Prostate gland (tissue), 2 donors: Measurements from ENCODE around the gene VAPB. TPM values are rescaled to one million over a fixed set of nuclear protein-coding genes. Genes with fewer than 3 reads are reported as not detected.

Source experiments
- DNase-seq: peaks from one replicate; pipeline ENCODE4 v3.0.0-alpha.2; 2019; ENCODE audit warnings: low spot score
- H3K27ac ChIP-seq, 2 donors: fragments of 200-600 bp; sonication (generic); 2 replicates each; pipeline ENCODE4 v1.5.1; 2017 to 2019
- H3K27me3 ChIP-seq: fragments of 200-600 bp; sonication (generic); replicated peaks from 2 replicates; pipeline ENCODE4 v1.5.1; 2019; ENCODE audit not compliant: insufficient read depth
- H3K36me3 ChIP-seq, 2 donors: fragments of 200-600 bp; sonication (generic); 1 replicate in 1 of 2; 2 replicates in 1 of 2; pipeline versions ENCODE4 v1.5.1 to v1.8.1; 2017 to 2019
- H3K4me1 ChIP-seq: fragments of 200-600 bp; sonication (generic); replicated peaks from 2 replicates; pipeline ENCODE4 v1.5.1; 2019
- H3K4me3 ChIP-seq, 2 donors: fragments of 200-600 bp; sonication (generic); 2 replicates each; pipeline ENCODE4 v1.5.1; 2017 to 2019
- H3K9me3 ChIP-seq: fragments of 200-600 bp; sonication (generic); 2 replicates; pipeline ENCODE4 v1.5.1; 2017
- POLR2A ChIP-seq: fragments of 450-650 bp; IDR thresholded peaks from one replicate; pipeline ENCODE4 v1.6.1; 2016; ENCODE audit warnings: antibody characterized with exemption, mild to moderate bottlenecking
- POLR2AphosphoS5 ChIP-seq: sonication (generic); formaldehyde crosslinking; IDR thresholded peaks from one replicate; pipeline ENCODE4 v1.6.1; 2017; ENCODE audit warnings: antibody characterized with exemption
- WGBS: methylation state at CpG from one replicate; pipeline ENCODE4 v1.1.5; 2018; 5-methylcytosine and 5-hydroxymethylcytosine counted together
- intact Hi-C: fragments of 100-400 bp; cut with DNase I; formaldehyde crosslinking; loops from one replicate; pipeline ENCODE4 v1.14.2; 2022
- total RNA-seq, 2 donors: library from RNA; depleted of rRNA; stranded (reverse); fragments of >200 nt; gene quantifications; one replicate each; pipeline ENCODE4 v1.1.0, GENCODE V29; 2016
- TF ChIP-seq, protein P1 (sequence below), 4 experiments: fragments of 200-600 bp in 2 of 4; fragments of 450-650 bp in 2 of 4; sonication (generic) in 2 of 4; IDR thresholded peaks; 1 replicate in 3 of 4; 2 replicates in 1 of 4; pipeline ENCODE4 v1.5.1; 2016 to 2019; ENCODE audit warnings: antibody characterized with exemption in 4 of 4, mild to moderate bottlenecking in 2 of 4, moderate library complexity in 2 of 4

VAPB gene
- total RNA-seq, 2 donors from 2014 or later: 14.2 to 21.1 TPM

- TF ChIP-seq POLR2AphosphoS5 (no peak), POLR2A (no peak)
- TF ChIP-seq, protein P1, sequence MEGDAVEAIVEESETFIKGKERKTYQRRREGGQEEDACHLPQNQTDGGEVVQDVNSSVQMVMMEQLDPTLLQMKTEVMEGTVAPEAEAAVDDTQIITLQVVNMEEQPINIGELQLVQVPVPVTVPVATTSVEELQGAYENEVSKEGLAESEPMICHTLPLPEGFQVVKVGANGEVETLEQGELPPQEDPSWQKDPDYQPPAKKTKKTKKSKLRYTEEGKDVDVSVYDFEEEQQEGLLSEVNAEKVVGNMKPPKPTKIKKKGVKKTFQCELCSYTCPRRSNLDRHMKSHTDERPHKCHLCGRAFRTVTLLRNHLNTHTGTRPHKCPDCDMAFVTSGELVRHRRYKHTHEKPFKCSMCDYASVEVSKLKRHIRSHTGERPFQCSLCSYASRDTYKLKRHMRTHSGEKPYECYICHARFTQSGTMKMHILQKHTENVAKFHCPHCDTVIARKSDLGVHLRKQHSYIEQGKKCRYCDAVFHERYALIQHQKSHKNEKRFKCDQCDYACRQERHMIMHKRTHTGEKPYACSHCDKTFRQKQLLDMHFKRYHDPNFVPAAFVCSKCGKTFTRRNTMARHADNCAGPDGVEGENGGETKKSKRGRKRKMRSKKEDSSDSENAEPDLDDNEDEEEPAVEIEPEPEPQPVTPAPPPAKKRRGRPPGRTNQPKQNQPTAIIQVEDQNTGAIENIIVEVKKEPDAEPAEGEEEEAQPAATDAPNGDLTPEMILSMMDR (IDR thresholded peaks at IDR 0.05): no peak
- intact Hi-C loops: no loop called here
- Histone ChIP-seq H3K9me3 (no peaks in the 10 kb centered on the region), H3K36me3 (no peaks in the 10 kb centered on the region), H3K27ac (no peak overlapping the region), H3K27me3 (no peaks in the 10 kb centered on the region), H3K4me3 (no peak overlapping the region), H3K4me1 (no peaks in the 10 kb centered on the region)
- 83% methylated on average over 2 of the region's 2 CpGs for WGBS
- no peak for DNase-seq
Observed at GRCh38 chr20:58416835-58417234, 27.8 kb downstream of the VAPB start.

DNA sequence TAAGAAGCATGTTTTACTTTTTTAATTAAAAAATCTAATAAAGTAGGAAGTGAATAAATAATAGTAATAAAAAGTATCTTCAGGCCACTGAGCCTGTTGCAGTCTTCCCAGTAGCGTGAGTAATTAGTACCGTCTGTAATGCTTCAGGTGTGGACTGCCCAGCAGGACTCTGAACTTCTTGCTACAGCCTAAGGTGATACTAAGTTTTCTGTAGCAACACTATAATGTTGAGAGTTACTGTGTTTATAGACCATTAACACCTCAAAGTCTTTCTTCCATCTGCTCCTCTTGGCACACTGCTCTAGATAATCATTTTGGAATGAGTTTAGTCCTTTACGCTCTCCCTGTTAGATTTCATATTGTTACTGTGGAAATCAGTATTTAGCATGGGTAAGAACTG is 28.4 kb downstream of the VAPB start:
- intact Hi-C loops: no loop called here
- Histone ChIP-seq H3K36me3 (no peaks in the 10 kb centered on the region), H3K4me1 (no peaks in the 10 kb centered on the region)

DNA sequence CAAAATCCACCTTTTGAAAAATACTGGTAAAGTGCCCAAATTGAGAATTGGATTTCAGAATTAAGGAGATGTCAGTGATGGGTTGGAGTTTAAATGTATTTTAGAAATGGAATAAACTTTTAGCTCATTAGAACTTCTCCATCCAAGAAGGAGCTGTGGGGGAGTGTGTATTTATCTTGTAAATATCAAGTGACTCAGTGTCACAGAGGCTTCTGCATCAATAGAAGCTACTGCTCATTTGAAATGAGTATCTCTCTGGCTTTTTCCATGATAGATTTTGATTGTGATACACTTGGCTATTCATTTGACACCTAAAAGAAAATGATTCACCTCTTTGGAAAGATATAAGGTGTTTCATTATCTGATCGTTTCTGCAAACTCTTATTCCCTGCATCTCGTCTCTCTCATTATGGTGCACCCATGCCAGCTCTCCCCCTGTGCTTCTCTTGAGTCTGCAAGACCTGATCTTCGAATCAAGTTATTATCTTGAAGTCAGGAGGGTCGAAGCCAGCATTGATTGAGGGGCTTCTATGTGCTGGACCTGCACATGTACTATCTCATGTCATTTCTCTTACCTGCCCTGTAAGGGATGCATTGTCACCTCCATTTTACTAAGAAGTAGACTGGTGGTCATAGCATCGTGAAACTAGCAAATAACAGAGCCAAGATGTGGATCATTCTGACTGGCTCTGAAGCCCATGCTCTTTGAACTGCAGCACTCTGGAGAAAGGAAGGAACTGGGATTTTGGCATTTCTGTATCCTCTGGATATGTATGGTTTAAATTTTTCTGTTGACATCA is 30.1 kb downstream of the VAPB start:
- intact Hi-C loops: no loop called here
- Histone ChIP-seq H3K9me3 (no peaks in the 10 kb centered on the region), H3K27ac (no peak overlapping the region)

More for the DNA sequence above, 28.4 kb downstream of the VAPB start:
- no peaks in the 10 kb centered on the region for H3K27me3 ChIP-seq
- H3K4me3 ChIP-seq: no peak overlapping the region
- DNase-seq: no peak
- H3K27ac ChIP-seq: no peak overlapping the region
- WGBS: 95% methylated on average over 3 of the region's 3 CpGs
- H3K9me3 ChIP-seq: no peaks in the 10 kb centered on the region
- TF ChIP-seq POLR2A: no peak
- no peak for TF ChIP-seq POLR2AphosphoS5
- TF ChIP-seq, protein P1 (IDR thresholded peaks at IDR 0.05): no peak

GRCh38 chr20:58420798-58421496 is 31.9 kb downstream of the VAPB start:
- Histone ChIP-seq H3K27me3 (no peaks in the 10 kb centered on the region), H3K4me1 (no peaks in the 10 kb centered on the region), H3K4me3 (no peak overlapping the region), H3K36me3 (no peaks in the 10 kb centered on the region), H3K9me3 (no peaks in the 10 kb centered on the region), H3K27ac (no peak overlapping the region)
- no peak for DNase-seq
- 84% methylated on average over 5 of the region's 5 CpGs for whole genome bisulfite sequencing
- intact Hi-C loops: no loop called here
- TF ChIP-seq POLR2AphosphoS5: no peak
- TF ChIP-seq, protein P1 (IDR thresholded peaks at IDR 0.05): no peak
- no peak for TF ChIP-seq POLR2A

More for the DNA sequence above, 30.1 kb downstream of the VAPB start:
- TF ChIP-seq POLR2A (no peak), POLR2AphosphoS5 (no peak)
- TF ChIP-seq, protein P1 (IDR thresholded peaks at IDR 0.05): no peak
- no peaks in the 10 kb centered on the region for H3K36me3 ChIP-seq
- H3K4me1 ChIP-seq: no peaks in the 10 kb centered on the region
- 67% methylated on average over 5 of the region's 5 CpGs for WGBS
- no peaks in the 10 kb centered on the region for H3K27me3 ChIP-seq
- DNase-seq: no peak
- no peak overlapping the region for H3K4me3 ChIP-seq
